ENCODE results near the gene SFI1. TPM values are rescaled to one million over a fixed set of nuclear protein-coding genes. Genes with fewer than 3 reads are reported as not detected.
"Not testable (repeated sequence)": the region's sequence is repeated elsewhere in the genome, so short reads cannot be mapped to it uniquely, and the experiment has no call there.

SFI1 gene
- polyA plus RNA-seq, 6 donors from 2014 or later, result 3.3 to 21.1 (median 8.7) TPM

DNA sequence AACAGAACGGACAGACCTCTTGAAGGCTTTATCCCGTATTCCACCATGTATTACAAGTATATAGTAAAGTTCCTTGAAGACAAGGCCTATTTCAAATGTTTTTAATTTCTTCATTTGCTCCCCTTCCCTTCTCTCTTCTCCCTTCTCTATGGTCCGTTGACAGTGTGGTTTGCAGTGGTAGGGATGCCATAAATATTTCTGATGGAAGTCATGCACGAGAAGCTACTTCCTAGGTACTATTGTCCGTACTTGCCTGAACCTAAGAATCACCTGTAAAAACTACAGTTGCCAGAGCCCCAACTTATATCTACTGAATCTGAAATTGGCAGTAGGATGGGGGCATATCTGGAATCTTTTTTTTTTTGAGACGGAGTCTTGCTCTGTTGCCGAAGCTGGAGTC lies 162.9 kb downstream of the SFI1 start:
- DNase-seq (no peak), ATAC-seq (ENCODE audit: low read depth in 2 of 2) (no peak)
- no peaks in the 10 kb centered on the region for H3K27me3 Mint-ChIP-seq
- no peaks in the 10 kb centered on the region for H3K9me3 Mint-ChIP-seq
- peaks cover 22 to 43% (median 38%) of the 10 kb centered on the region in 3 donors for H3K4me1 Mint-ChIP-seq
- H3K4me3 Mint-ChIP-seq, result peak overlapping the region in 2 of 8 donors; percentile 33 to 71
- H3K36me3 Mint-ChIP-seq, result no peaks in the 10 kb centered on the region
- peak overlapping the region in 1 of 6 donors; percentile 27 for H3K27ac Mint-ChIP-seq

DNA sequence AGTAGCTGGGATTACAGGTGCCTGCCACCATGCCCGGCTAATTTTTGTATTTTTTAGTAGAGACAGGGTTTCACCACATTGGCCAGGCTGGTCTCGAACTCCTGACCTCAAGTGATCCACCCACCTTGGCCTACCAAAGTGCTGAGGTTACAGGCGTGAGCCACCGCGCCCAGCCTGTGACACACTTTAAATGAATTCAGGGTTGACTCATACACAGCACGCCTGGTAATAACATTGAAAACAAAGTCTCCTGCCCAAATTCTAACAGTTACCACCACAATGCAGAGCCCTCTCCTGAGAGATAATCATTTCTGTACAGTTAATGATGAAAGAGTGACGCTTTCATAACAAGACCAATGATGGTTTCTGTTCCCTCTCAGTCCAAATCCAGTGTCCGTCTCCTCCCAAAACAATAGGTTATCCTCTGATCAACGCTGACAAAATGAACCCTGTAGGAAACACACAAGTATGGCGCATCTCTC lies 164.6 kb downstream of the SFI1 start:
- DNase-seq; H3K27me3 Mint-ChIP-seq; H3K9me3 Mint-ChIP-seq; ATAC-seq (ENCODE audit: low read depth in 2 of 2); H3K36me3 Mint-ChIP-seq: not testable (repeated sequence)
- H3K4me1 Mint-ChIP-seq, result peaks cover 23 to 39% (median 37%) of the 10 kb centered on the region in 3 donors
- H3K27ac Mint-ChIP-seq, result peak overlapping the region in 5 of 6 donors; percentile 88 to 98 (median 97)
- H3K4me3 Mint-ChIP-seq, result peak overlapping the region; percentile 93 to 100 (median 98)

DNA sequence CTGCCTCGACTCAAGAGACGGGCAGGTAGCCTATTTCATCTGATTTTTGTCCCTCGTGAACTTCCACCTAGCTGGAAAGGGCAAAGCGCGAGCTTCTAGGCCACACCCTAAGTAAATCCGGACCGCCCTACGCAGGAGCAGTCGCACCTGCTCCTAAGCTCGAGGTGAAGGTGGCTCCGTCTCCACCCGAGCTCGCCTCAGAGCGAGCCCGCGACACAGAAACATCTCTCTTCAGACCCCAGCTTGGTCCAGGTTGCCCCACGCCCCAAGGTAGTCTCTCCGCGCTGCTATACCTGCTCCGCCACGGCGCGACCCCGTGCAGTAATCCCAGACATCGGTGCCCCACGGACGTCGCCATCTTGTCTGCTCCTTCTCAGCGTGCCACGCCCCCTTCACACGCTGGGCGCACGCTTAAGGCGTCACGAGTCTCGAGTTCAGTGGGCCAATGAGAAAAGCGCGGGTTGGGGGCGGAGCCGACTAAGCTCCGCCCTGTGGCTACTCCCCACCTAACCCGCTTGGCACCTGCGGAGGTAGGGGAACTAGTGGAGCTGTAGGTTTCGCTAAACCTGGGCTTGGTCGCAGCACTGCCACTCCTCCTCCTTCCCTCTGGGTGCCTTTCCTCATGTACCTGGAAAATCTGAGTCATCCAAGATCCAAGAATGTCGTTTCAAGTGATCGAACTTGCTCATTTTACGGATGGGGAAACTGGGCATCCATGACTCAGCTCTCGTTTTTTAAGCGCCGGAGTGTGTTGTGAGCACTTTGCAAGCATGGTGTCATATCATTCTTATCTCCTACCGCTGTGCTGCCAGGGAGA lies 165.7 kb downstream of the SFI1 start, which contains the start of gene PISD:
Gene PISD, minus strand, starts transcription at position 365 of the 817 bp plus-strand sequence. Its CDS starts 7 bp downstream, at position 358.
- H3K9me3 Mint-ChIP-seq, result no peaks in the 10 kb centered on the region
- H3K27ac Mint-ChIP-seq, result peak within 1 kb of the TSS; percentile 97 to 100 (median 98)
- peak; percentile 96 for ATAC-seq (ENCODE audit: low read depth in 2 of 2)
- no peaks in the 10 kb centered on the region for H3K36me3 Mint-ChIP-seq
- peak within 1 kb of the TSS; percentile 93 to 100 (median 98) for H3K4me3 Mint-ChIP-seq
- no peaks in the 10 kb centered on the region for H3K27me3 Mint-ChIP-seq
- DNase-seq, result peak; percentile 98
- peaks cover 23 to 39% (median 33%) of the 10 kb centered on the region in 3 donors for H3K4me1 Mint-ChIP-seq

DNA sequence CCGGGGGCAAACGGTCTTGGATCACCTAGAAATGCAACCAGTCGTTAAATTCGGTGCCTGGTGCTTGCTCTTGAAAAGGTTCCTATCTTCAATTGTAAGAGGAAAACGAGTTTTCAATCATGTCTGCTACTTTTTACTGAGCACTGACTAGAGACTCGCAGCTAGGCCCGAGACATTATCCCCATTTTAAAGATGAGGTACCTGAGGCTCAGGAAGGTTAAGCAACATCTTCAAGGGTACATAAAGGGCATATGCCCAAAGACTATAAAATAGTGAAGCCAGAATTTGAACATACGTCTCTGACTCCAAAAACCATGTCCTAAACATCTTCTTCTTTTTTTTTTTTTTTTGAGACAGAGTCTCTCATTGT lies 166.3 kb downstream of the SFI1 start:
- ATAC-seq (ENCODE audit: low read depth in 2 of 2) (no peak), DNase-seq (no peak)
- peak overlapping the region; percentile 93 to 100 (median 98) for H3K4me3 Mint-ChIP-seq
- peak overlapping the region; percentile 97 to 100 (median 98) for H3K27ac Mint-ChIP-seq
- peaks cover 23 to 39% (median 31%) of the 10 kb centered on the region in 3 donors for H3K4me1 Mint-ChIP-seq
- no peaks in the 10 kb centered on the region for H3K9me3 Mint-ChIP-seq
- no peaks in the 10 kb centered on the region for H3K36me3 Mint-ChIP-seq
- H3K27me3 Mint-ChIP-seq, result no peaks in the 10 kb centered on the region

Other genes starting within 250 kb of the SFI1 start
- 100 to 1,000 TPM; 107 to 235 (median 181) TPM for gene PIK3IP1, start 204.0 kb upstream of the SFI1 start, polyA plus RNA-seq (ENCODE audit: low read depth in 6 of 6)
- gene PATZ1, start 150.2 kb upstream of the SFI1 start, polyA plus RNA-seq (ENCODE audit: low read depth in 6 of 6), result 10 to 100 TPM; 13.3 to 24.9 (median 15.1) TPM
- 100 to 1,000 TPM in 4 of 6 donors, 10 to 100 TPM in 2; 91.4 to 118 (median 110) TPM for gene DRG1, start 96.9 kb upstream of the SFI1 start, polyA plus RNA-seq (ENCODE audit: low read depth in 6 of 6)
- 10 to 100 TPM in 4 of 6 donors, 1 to 10 TPM in 2; 5.8 to 17.3 (median 12.2) TPM for gene EIF4ENIF1, start 6.7 kb upstream of the SFI1 start, polyA plus RNA-seq (ENCODE audit: low read depth in 6 of 6)
- 10 to 100 TPM; 14.9 to 23.1 (median 18.9) TPM for gene PISD, start 165.7 kb downstream of the SFI1 start, polyA plus RNA-seq (ENCODE audit: low read depth in 6 of 6)